Measurements from ENCODE around the gene CYP4F8.

DNA sequence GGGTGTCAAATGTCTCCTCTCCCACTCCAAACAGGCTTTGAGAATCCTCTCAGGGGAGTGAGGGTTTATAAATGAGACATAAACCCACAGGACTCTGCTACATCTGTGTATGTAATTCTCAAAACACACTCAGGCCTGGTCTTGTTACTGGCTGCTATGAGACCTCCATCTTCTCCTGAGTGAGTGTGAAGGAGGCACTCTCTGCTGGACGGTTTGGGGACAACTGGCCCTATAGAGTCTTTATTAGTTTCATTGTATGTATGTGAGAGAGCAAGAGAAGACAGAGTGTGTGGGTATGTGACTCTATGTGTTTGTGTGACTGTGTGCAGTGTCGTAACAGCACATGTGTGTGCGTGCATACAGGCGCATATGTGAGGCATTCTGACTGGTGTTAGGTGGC lies 48.2 kb downstream of the CYP4F8 start:
- TF ChIP-seq, protein P1, sequence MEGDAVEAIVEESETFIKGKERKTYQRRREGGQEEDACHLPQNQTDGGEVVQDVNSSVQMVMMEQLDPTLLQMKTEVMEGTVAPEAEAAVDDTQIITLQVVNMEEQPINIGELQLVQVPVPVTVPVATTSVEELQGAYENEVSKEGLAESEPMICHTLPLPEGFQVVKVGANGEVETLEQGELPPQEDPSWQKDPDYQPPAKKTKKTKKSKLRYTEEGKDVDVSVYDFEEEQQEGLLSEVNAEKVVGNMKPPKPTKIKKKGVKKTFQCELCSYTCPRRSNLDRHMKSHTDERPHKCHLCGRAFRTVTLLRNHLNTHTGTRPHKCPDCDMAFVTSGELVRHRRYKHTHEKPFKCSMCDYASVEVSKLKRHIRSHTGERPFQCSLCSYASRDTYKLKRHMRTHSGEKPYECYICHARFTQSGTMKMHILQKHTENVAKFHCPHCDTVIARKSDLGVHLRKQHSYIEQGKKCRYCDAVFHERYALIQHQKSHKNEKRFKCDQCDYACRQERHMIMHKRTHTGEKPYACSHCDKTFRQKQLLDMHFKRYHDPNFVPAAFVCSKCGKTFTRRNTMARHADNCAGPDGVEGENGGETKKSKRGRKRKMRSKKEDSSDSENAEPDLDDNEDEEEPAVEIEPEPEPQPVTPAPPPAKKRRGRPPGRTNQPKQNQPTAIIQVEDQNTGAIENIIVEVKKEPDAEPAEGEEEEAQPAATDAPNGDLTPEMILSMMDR (IDR thresholded peaks at IDR 0.05): no peak
- TF ChIP-seq EZH2 (IDR thresholded peaks at IDR 0.05; ENCODE audit: borderline replicate concordance, insufficient read depth, low read depth, low read length, poor library complexity, severe bottlenecking): no peak

Measured in B cell (primary cell).